Transverse colon (tissue), 4 donors: ENCODE measurements around the gene LENG1. TPM values are rescaled to one million over a fixed set of nuclear protein-coding genes. Genes with fewer than 3 reads are reported as not detected.

Experiments used
- DNase-seq: peaks from one replicate; pipeline ENCODE4 v3.0.0-alpha.2; 2019
- H3K27ac ChIP-seq, 4 donors: fragments of 200-600 bp; sonication (generic); 2 replicates each; pipeline ENCODE4 v1.5.1; 2016 to 2018; ENCODE audit warnings: inconsistent platforms in 4 of 4
- H3K27me3 ChIP-seq: fragments of 200-600 bp; sonication (generic); 2 replicates; pipeline ENCODE4 v1.5.1; 2017; ENCODE audit warnings: inconsistent platforms
- H3K36me3 ChIP-seq, 4 donors: fragments of 200-600 bp; sonication (generic); 2 replicates each; pipeline ENCODE4 v1.5.1; 2017 to 2019; ENCODE audit warnings: inconsistent platforms in 4 of 4
- H3K4me1 ChIP-seq, 4 donors: fragments of 200-600 bp; sonication (generic); 2 replicates each; pipeline ENCODE4 v1.5.1; 2017 to 2020; ENCODE audit warnings: inconsistent platforms in 4 of 4
- H3K4me3 ChIP-seq, 4 donors: fragments of 200-600 bp; sonication (generic); 1 replicate in 1 of 4; 2 replicates in 3 of 4; pipeline versions ENCODE4 v1.5.1 to v1.6.1; 2017 to 2019; ENCODE audit warnings: inconsistent platforms in 4 of 4
- H3K9me3 ChIP-seq, 2 donors: fragments of 200-600 bp; sonication (generic); 2 replicates each; pipeline ENCODE4 v1.5.1; 2017 to 2019; ENCODE audit warnings: inconsistent platforms in 2 of 2
- EP300 ChIP-seq: sonication (generic); formaldehyde crosslinking; IDR thresholded peaks from one replicate; pipeline ENCODE4 v1.6.1; 2017; ENCODE audit warnings: antibody characterized with exemption, low read depth
- POLR2A ChIP-seq: fragments of 450-650 bp; IDR thresholded peaks from one replicate; pipeline ENCODE4 v1.6.1; 2016; ENCODE audit warnings: antibody characterized with exemption, mild to moderate bottlenecking, moderate library complexity
- POLR2AphosphoS5 ChIP-seq, 3 donors: sonication (generic); formaldehyde crosslinking; IDR thresholded peaks; one replicate each; pipeline ENCODE4 v1.6.1; 2016; ENCODE audit warnings: antibody characterized with exemption in 3 of 3
- WGBS, 2 donors: methylation state at CpG; one replicate each; pipeline ENCODE4 v1.1.5; 2018; ENCODE audit warnings: low coverage in 1 of 2; 5-methylcytosine and 5-hydroxymethylcytosine counted together
- in situ Hi-C, 4 donors: fragments of 200-750 bp; cut with MboI; loops; one replicate each; pipeline versions ENCODE4 v1.15.0 to v1.15.1; 2017; ENCODE audit warnings: low sequenced_read_pairs in 3 of 4, low pct_ligation_motif_present in 1 of 4, low pct_unique_long_range_greater_than_20kb in 1 of 4
- intact Hi-C: fragments of 100-400 bp; cut with DNase I; formaldehyde crosslinking; loops from one replicate; pipeline ENCODE4 v1.15.1; 2023; ENCODE audit warnings: low total_unique reads
- total RNA-seq, 4 donors: library from RNA; depleted of rRNA; stranded (reverse); fragments of >200 nt; gene quantifications; one replicate each; pipeline ENCODE4 v1.1.0, GENCODE V29; 2016
- TF ChIP-seq, protein P1 (sequence below), 5 experiments: fragments of 200-600 bp in 3 of 5; fragments of 450-650 bp in 2 of 5; sonication (generic) in 3 of 5; IDR thresholded peaks; 1 replicate in 2 of 5; 2 replicates in 3 of 5; pipeline ENCODE4 v1.5.1; 2016 to 2017; ENCODE audit warnings: antibody characterized with exemption in 5 of 5, inconsistent platforms in 3 of 5, mild to moderate bottlenecking in 2 of 5, moderate library complexity in 1 of 5

The LENG1 gene
- total RNA-seq, 4 donors from 2014 or later, result 3.4 to 11.1 (median 5.8) TPM

DNA sequence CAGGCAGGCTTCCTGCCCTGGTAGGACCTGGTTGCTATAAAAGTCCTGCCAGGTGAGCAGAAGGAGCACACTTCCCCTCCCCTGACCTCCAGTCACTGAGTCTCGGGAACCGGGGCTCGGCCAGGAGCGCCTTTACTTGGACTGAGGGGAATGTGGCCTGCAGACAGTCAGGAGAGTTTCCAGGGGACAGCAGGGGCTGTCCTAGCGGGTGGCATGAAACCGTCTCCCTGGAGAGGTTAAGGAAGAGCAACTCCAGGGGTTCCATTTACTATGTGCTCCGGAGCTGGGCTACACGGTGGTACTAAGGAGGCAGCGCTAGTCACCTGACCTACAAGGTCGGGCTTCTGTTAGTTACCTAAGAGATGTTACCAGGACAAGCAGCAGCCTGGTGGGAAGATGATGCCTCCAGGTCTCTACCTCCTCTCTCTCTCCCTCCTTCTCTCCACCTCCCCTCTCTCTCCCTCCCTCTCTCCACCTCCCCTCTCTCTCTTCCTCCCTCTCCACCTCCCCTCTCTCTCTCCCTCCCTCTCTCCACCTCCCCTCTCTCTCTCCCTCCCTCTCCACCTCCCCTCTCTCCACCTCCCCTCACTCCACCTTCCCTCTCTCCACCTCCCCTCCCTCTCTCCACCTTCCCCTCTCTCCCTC, 26.1 kb downstream of the LENG1 start:
- Histone ChIP-seq H3K4me1 (peaks cover 6 to 16% (median 12%) of the 10 kb centered on the region in 4 donors), H3K27me3 (no peaks in the 10 kb centered on the region), H3K4me3 (no peak overlapping the region), H3K9me3 (no peaks in the 10 kb centered on the region), H3K27ac (no peak overlapping the region), H3K36me3 (peaks cover 0 to 13% (median 6%) of the 10 kb centered on the region in 4 donors)
- in situ Hi-C loops (no loop called here), intact Hi-C loops (no loop called here)
- no peak for DNase-seq
- 59 to 77% methylated on average over 3 to 8 of the region's 10 CpGs for WGBS, 2 donors
- TF ChIP-seq, protein P1, sequence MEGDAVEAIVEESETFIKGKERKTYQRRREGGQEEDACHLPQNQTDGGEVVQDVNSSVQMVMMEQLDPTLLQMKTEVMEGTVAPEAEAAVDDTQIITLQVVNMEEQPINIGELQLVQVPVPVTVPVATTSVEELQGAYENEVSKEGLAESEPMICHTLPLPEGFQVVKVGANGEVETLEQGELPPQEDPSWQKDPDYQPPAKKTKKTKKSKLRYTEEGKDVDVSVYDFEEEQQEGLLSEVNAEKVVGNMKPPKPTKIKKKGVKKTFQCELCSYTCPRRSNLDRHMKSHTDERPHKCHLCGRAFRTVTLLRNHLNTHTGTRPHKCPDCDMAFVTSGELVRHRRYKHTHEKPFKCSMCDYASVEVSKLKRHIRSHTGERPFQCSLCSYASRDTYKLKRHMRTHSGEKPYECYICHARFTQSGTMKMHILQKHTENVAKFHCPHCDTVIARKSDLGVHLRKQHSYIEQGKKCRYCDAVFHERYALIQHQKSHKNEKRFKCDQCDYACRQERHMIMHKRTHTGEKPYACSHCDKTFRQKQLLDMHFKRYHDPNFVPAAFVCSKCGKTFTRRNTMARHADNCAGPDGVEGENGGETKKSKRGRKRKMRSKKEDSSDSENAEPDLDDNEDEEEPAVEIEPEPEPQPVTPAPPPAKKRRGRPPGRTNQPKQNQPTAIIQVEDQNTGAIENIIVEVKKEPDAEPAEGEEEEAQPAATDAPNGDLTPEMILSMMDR (IDR thresholded peaks at IDR 0.05), result no peak
- no peak for TF ChIP-seq POLR2AphosphoS5 (IDR thresholded peaks at IDR 0.05)
- TF ChIP-seq EP300, result no peak
- TF ChIP-seq POLR2A, result no peak

DNA sequence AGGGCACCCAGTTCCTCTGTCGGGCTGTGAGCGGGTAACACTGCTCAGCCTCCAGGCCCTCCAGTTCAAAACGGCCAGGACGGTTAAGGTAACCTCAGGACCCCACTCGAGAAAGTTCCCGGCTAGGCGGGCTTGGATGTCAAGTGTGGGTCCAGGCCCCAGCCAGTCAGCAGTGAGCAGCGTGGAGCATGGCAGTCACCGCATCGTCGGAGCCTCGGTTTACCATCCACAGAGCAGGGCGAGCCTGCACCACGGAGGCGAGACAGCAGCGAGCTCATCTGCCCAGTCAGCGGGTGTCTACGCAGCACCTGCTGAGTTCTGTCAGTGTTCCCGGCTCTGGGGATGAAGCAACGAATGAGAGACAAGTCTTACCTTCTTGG, 29.9 kb downstream of the LENG1 start:
- 95% methylated on average over 20 of the region's 20 CpGs; no CpG with 5 or more reads in 1 of the 2 donors for WGBS, 2 donors
- in situ Hi-C loops (no loop called here), intact Hi-C loops (no loop called here)
- no peak overlapping the region for H3K27ac ChIP-seq
- H3K36me3 ChIP-seq, result peaks cover 0 to 47% (median 10%) of the 10 kb centered on the region in 4 donors
- TF ChIP-seq EP300, result no peak
- no peak for TF ChIP-seq POLR2AphosphoS5 (IDR thresholded peaks at IDR 0.05)
- H3K27me3 ChIP-seq, result no peaks in the 10 kb centered on the region
- no peaks in the 10 kb centered on the region for H3K9me3 ChIP-seq
- H3K4me1 ChIP-seq, result no peaks in the 10 kb centered on the region
- no peak overlapping the region for H3K4me3 ChIP-seq
- DNase-seq, result no peak

DNA sequence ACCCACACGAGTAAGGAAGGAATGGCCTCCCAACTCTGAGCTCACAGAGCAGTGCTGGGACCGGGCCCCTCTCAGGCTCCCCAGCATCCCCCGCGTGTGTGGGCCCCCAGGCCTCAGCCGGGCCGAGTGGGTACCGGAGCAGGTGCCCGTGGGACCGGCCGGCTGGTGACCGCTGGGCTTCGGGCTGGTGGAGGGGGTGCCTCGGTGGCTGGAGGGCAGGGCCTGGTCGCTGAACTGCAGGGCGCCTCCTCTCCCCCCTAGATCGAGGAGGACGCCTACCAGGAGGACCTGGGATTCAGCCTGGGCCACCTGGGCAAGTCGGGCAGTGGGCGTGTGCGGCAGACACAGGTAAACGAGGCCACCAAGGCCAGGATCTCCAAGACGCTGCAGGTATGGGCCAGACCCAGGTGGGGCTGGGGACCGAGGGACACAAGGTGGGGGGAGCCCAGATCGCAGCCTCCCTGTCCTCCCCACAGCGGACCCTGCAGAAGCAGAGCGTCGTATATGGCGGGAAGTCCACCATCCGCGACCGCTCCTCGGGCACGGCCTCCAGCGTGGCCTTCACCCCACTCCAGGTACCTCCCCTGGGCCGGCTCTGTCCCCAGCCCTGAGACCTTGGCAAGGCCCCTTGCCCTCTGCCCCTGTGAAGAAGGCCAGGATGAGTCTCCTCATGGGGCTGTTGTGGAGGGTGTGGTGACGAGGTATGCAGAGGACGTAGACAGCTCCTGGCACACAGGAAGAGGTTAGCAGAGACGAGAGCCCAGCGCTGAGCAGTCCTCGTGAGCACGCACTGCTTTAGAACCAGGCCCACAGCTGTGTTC, 30.5 kb downstream of the LENG1 start:
- Histone ChIP-seq H3K4me1 (no peaks in the 10 kb centered on the region), H3K27ac (no peak overlapping the region), H3K27me3 (no peaks in the 10 kb centered on the region), H3K4me3 (no peak overlapping the region), H3K9me3 (no peaks in the 10 kb centered on the region), H3K36me3 (peaks cover 0 to 53% (median 11%) of the 10 kb centered on the region in 4 donors)
- TF ChIP-seq POLR2AphosphoS5 (IDR thresholded peaks at IDR 0.05) (no peak), EP300 (no peak), POLR2A (no peak)
- TF ChIP-seq, protein P1 (IDR thresholded peaks at IDR 0.05), result no peak
- intact Hi-C loops, result no loop called here
- DNase-seq, result no peak
- in situ Hi-C loops, result no loop called here
- 96% methylated on average over 41 of the region's 41 CpGs; no CpG with 5 or more reads in 1 of the 2 donors for WGBS, 2 donors

DNA sequence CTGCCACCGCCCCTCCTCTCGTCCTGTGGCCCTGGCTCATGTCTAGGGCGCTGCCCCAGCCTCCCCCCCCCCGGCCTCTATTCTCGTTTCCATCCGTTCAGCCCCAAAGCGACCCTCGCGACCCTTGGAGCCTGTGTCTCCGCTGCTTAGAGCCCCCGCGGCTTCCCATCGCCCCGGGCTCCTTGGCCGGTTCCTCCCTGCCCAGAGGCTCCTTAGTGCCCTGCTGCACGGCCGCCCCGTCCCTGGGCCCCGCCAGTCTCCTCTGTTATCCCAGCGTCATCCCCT, 31.1 kb downstream of the LENG1 start:
- no peak for TF ChIP-seq POLR2A
- TF ChIP-seq, protein P1 (IDR thresholded peaks at IDR 0.05), result no peak
- no peak for TF ChIP-seq EP300
- no peak for TF ChIP-seq POLR2AphosphoS5 (IDR thresholded peaks at IDR 0.05)
- 88% methylated on average over 20 of the region's 20 CpGs; no CpG with 5 or more reads in 1 of the 2 donors for WGBS, 2 donors
- Histone ChIP-seq H3K27me3 (no peaks in the 10 kb centered on the region), H3K9me3 (no peaks in the 10 kb centered on the region), H3K27ac (no peak overlapping the region), H3K4me3 (no peak overlapping the region), H3K36me3 (peaks cover 0 to 59% (median 13%) of the 10 kb centered on the region in 4 donors), H3K4me1 (no peaks in the 10 kb centered on the region)
- intact Hi-C loops, result no loop called here
- no peak for DNase-seq
- in situ Hi-C loops, result no loop called here
